Measurements from ENCODE around the gene HDAC4. TPM values are rescaled to one million over a fixed set of nuclear protein-coding genes. Genes with fewer than 3 reads are reported as not detected.

HDAC4 gene
- total RNA-seq, 1 donor from 2014 or later = 6.8 TPM

- DNase-seq (ENCODE audit: low read depth, low spot score) = no peak
Observed at GRCh38 chr2:239001794-239002193, 399.0 kb downstream of the HDAC4 start.

- no peak for DNase-seq (ENCODE audit: low read depth, low spot score)
Observed at GRCh38 chr2:239000500-239001073, 400.2 kb downstream of the HDAC4 start.

GRCh38 chr2:239000089-239000488 is 400.7 kb downstream of the HDAC4 start:
- no peak for DNase-seq (ENCODE audit: low read depth, low spot score)

GRCh38 chr2:238999291-238999741 is 401.5 kb downstream of the HDAC4 start:
- no peak for DNase-seq (ENCODE audit: low read depth, low spot score)

- no peak for DNase-seq (ENCODE audit: low read depth, low spot score)
Observed at GRCh38 chr2:238998801-238999200, 402.0 kb downstream of the HDAC4 start.
